IMR-90 (cell line): ENCODE measurements around the gene PLXNA4. TPM values are rescaled to one million over a fixed set of nuclear protein-coding genes. Genes with fewer than 3 reads are reported as not detected.

ENCODE experiments used
- ATAC-seq: fragments of 200-7000 bp; cut with Tn5 transposase; 2 replicates; pipeline ENCODE4 v1.9.1; 2020; ENCODE audit warnings: low read depth, mild to moderate bottlenecking, moderate library complexity
- BruUV-seq: library from RNA; stranded (reverse); fragments of 400-500 nt; replicated peaks from 2 replicates; lab custom pipeline; 2021; lab: Mats Ljungman, UMichigan
- CTCF ChIA-PET: fragments of 300-600 bp; formaldehyde crosslinking; extraction: SDS; loops from one replicate; lab custom pipeline; 2021; ENCODE audit warnings: antibody characterized with exemption; lab: Yijun Ruan, JAX
- POLR2A ChIA-PET: fragments of 300-600 bp; sonication (Branson Sonifier 250); formaldehyde crosslinking; loops from one replicate; lab custom pipeline; 2022; ENCODE audit warnings: antibody characterized with exemption; ENCODE audit not compliant: unreplicated experiment; lab: Charles Lee
- DNase-seq: peaks from one replicate; pipeline ENCODE4 v3.0.0; 2013
- H2AFZ ChIP-seq: replicated peaks from 2 replicates; pipeline ENCODE3; 2013; ENCODE audit warnings: low read length, mild to moderate bottlenecking; ENCODE audit not compliant: poor library complexity
- H2AK5ac ChIP-seq: 2 replicates; pipeline ENCODE4 v1.6.1; 2013; ENCODE audit warnings: low read depth, low read length, inconsistent platforms
- H2AK9ac ChIP-seq: replicated peaks from 2 replicates; pipeline ENCODE3; 2013; ENCODE audit warnings: mild to moderate bottlenecking, low read depth, low read length, moderate library complexity; ENCODE audit not compliant: poor library complexity
- H2BK120ac ChIP-seq: 2 replicates; pipeline ENCODE4 v1.6.1; 2013; ENCODE audit warnings: low read depth, low read length, inconsistent platforms
- H2BK15ac ChIP-seq: 3 replicates; pipeline ENCODE4 v1.6.1; 2013; ENCODE audit warnings: low read depth, low read length, inconsistent platforms
- H2BK20ac ChIP-seq: 2 replicates; pipeline ENCODE4 v1.6.1; 2013; ENCODE audit warnings: low read depth, mild to moderate bottlenecking, inconsistent platforms, low read length, moderate library complexity
- H2BK5ac ChIP-seq: 2 replicates; pipeline ENCODE4 v1.6.1; 2013; ENCODE audit warnings: mild to moderate bottlenecking, low read depth, low read length, inconsistent platforms; ENCODE audit not compliant: poor library complexity, severe bottlenecking
- H3K14ac ChIP-seq: replicated peaks from 2 replicates; pipeline ENCODE4 v1.6.1; 2013; ENCODE audit warnings: low read depth, low read length, inconsistent platforms
- H3K18ac ChIP-seq: 2 replicates; pipeline ENCODE4 v1.6.1; 2013; ENCODE audit warnings: low read depth, low read length, control low read depth
- H3K23ac ChIP-seq: 2 replicates; pipeline ENCODE4 v1.6.1; 2013; ENCODE audit warnings: low read depth, low read length, inconsistent platforms
- H3K27ac ChIP-seq: 2 replicates; pipeline ENCODE4 v1.5.1; 2013; ENCODE audit warnings: mild to moderate bottlenecking, control low read depth, low read length; ENCODE audit not compliant: insufficient read depth
- H3K27me3 ChIP-seq: 2 replicates; pipeline ENCODE4 v1.6.1; 2013; ENCODE audit warnings: low read length; ENCODE audit not compliant: control insufficient read depth, insufficient read depth
- H3K36me3 ChIP-seq: 2 replicates; pipeline ENCODE4 v1.6.1; 2013; ENCODE audit warnings: low read length, mixed read lengths; ENCODE audit not compliant: control insufficient read depth, insufficient read depth
- H3K4ac ChIP-seq: 2 replicates; pipeline ENCODE4 v1.6.1; 2013; ENCODE audit warnings: low read depth, low read length, inconsistent platforms
- H3K4me1 ChIP-seq: 2 replicates; pipeline ENCODE4 v1.6.1; 2013; ENCODE audit warnings: low read length, mixed read lengths; ENCODE audit not compliant: control insufficient read depth, insufficient read depth
- H3K4me2 ChIP-seq: 2 replicates; pipeline ENCODE4 v1.6.1; 2013; ENCODE audit warnings: low read depth, mild to moderate bottlenecking, control low read depth, low read length, moderate library complexity
- H3K4me3 ChIP-seq: 2 replicates; pipeline ENCODE4 v1.5.1; 2013; ENCODE audit warnings: low read depth, mild to moderate bottlenecking, control low read depth, low read length, moderate library complexity; ENCODE audit not compliant: insufficient read depth
- H3K56ac ChIP-seq: 2 replicates; pipeline ENCODE4 v1.6.1; 2013; ENCODE audit warnings: low read length, inconsistent platforms; ENCODE audit not compliant: insufficient read depth; ENCODE audit errors: extremely low read depth
- H3K79me1 ChIP-seq, 2 experiments: 2 replicates each; pipeline ENCODE4 v1.6.1; 2013; ENCODE audit warnings: low read length in 2 of 2, inconsistent platforms in 1 of 2, low read depth in 1 of 2
- H3K9ac ChIP-seq: 2 replicates; pipeline ENCODE4 v1.6.1; 2013; ENCODE audit warnings: low read depth, low read length, control low read depth
- H3K9me1 ChIP-seq: 2 replicates; pipeline ENCODE4 v1.6.1; 2013; ENCODE audit warnings: low read length, inconsistent platforms; ENCODE audit not compliant: insufficient read depth
- H3K9me3 ChIP-seq: 2 replicates; pipeline ENCODE4 v1.6.1; 2013; ENCODE audit warnings: low read length; ENCODE audit not compliant: control insufficient read depth, insufficient read depth
- H4K20me1 ChIP-seq: 2 replicates; pipeline ENCODE4 v1.6.1; 2013; ENCODE audit warnings: low read length, inconsistent platforms; ENCODE audit not compliant: insufficient read depth
- H4K5ac ChIP-seq: 2 replicates; pipeline ENCODE4 v1.6.1; 2013; ENCODE audit warnings: mild to moderate bottlenecking, low read depth, low read length, control low read depth
- H4K8ac ChIP-seq, 2 experiments: 2 replicates each; pipeline ENCODE4 v1.6.1; 2013; ENCODE audit warnings: low read depth in 2 of 2, low read length in 2 of 2, control low read depth in 1 of 2, inconsistent platforms in 1 of 2
- H4K91ac ChIP-seq: 2 replicates; pipeline ENCODE4 v1.6.1; 2013; ENCODE audit warnings: low read depth, low read length, inconsistent platforms; ENCODE audit not compliant: insufficient read depth
- CTCF ChIP-seq: conservative IDR thresholded peaks from 2 replicates; pipeline ENCODE4 v1.5.1; 2012; ENCODE audit warnings: mild to moderate bottlenecking, low read depth, low read length, improper control_type of control experiment
- MXI1 ChIP-seq: IDR thresholded peaks from 2 replicates; pipeline ENCODE4 v1.6.1; 2012; ENCODE audit warnings: low read depth, mild to moderate bottlenecking, low read length, moderate library complexity, borderline replicate concordance
- WGBS, 2 experiments: methylation state at CpG; one replicate each; pipeline versions ENCODE4 v1.1.5 to v1.1.7; 2013; ENCODE audit warnings: missing lambda C conversion rate in 2 of 2; ENCODE audit not compliant: insufficient read length in 1 of 2; ENCODE audit errors: extremely low coverage in 2 of 2; 5-methylcytosine and 5-hydroxymethylcytosine counted together
- dilution Hi-C: fragments of 300-500 bp; cut with HindIII; formaldehyde crosslinking; loops from one replicate; pipeline ENCODE4 v1.14.3; 2018; ENCODE audit warnings: low sequenced_read_pairs; ENCODE audit not compliant: unreplicated experiment
- in situ Hi-C: fragments of 300-500 bp; cut with MboI; formaldehyde crosslinking; loops from 3 replicates; pipeline ENCODE4 v1.14.3; 2019; ENCODE audit warnings: low sequenced_read_pairs, inconsistent platforms, mixed read lengths
- intact Hi-C: fragments of 100-400 bp; cut with micrococcal nuclease; formaldehyde crosslinking; loops from 2 replicates; pipeline ENCODE4 v1.10.0; 2022
- polyA plus RNA-seq, 3 experiments: library from polyadenylated mRNA; depleted of rRNA; stranded (reverse); fragments of >200 nt; gene quantifications; 2 replicates each; pipeline ENCODE4 v1.2.3, GENCODE V29; 2012; ENCODE audit warnings: low replicate concordance in 1 of 3
- total RNA-seq: library from RNA; depleted of rRNA; stranded (reverse); fragments of >200 nt; gene quantifications from 2 replicates; pipeline ENCODE4 v1.2.3, GENCODE V29; 2012

The PLXNA4 gene
- total and polyA plus RNA-seq, 2 of the 4 experiments (the other 2 are of a cell fraction), result under 0.01 TPM

- H3K36me3 ChIP-seq, result no peaks in the 10 kb centered on the region
- intact Hi-C loops (no loop called here), dilution Hi-C loops (no loop called here), in situ Hi-C loops (no loop called here)
- no TSS peak for BruUV-seq
- H3K23ac ChIP-seq, result no peak overlapping the region
- H3K18ac ChIP-seq, result no peak overlapping the region
- no peak overlapping the region for H4K5ac ChIP-seq
- H3K4me2 ChIP-seq, result no peak overlapping the region
- ChIA-PET POLR2A (no interaction called here), CTCF (no interaction called here)
- no peaks in the 10 kb centered on the region for H3K9me3 ChIP-seq
- DNase-seq, result no peak
- no peak for ATAC-seq
- H2AK9ac ChIP-seq, result no peak overlapping the region
- H3K27ac ChIP-seq, result no peak overlapping the region
- H2BK20ac ChIP-seq, result no peak overlapping the region
- H4K91ac ChIP-seq, result no peak overlapping the region
- no peak overlapping the region for H3K14ac ChIP-seq
- TF ChIP-seq CTCF, result no peak
- TF ChIP-seq MXI1, result no peak
- no peak overlapping the region for H2AK5ac ChIP-seq
- no peak overlapping the region for H2BK120ac ChIP-seq
- H3K79me1 ChIP-seq, result no peaks in the 10 kb centered on the region
- no peak overlapping the region for H3K4ac ChIP-seq
- no peaks in the 10 kb centered on the region for H4K20me1 ChIP-seq
- 27% methylated on average over 2 of the region's 4 CpGs; no CpG with 5 or more reads in 1 of the 2 experiments for WGBS, 2 experiments
- no peak overlapping the region for H2BK15ac ChIP-seq
- H2BK5ac ChIP-seq, result no peak overlapping the region
- no peak overlapping the region for H3K4me3 ChIP-seq
- H3K27me3 ChIP-seq, result no peaks in the 10 kb centered on the region
- H3K9me1 ChIP-seq, result no peaks in the 10 kb centered on the region
- H4K8ac ChIP-seq, result no peak overlapping the region
- H3K9ac ChIP-seq, result no peak overlapping the region
- H2AFZ ChIP-seq, result no peak overlapping the region
- H3K56ac ChIP-seq, result no peak overlapping the region
- no peaks in the 10 kb centered on the region for H3K4me1 ChIP-seq
Measured at GRCh38 chr7:132373879-132374278, 202.4 kb downstream of the PLXNA4 start.
